ENCODE measurements around the gene LRAT.

The LRAT gene

DNA sequence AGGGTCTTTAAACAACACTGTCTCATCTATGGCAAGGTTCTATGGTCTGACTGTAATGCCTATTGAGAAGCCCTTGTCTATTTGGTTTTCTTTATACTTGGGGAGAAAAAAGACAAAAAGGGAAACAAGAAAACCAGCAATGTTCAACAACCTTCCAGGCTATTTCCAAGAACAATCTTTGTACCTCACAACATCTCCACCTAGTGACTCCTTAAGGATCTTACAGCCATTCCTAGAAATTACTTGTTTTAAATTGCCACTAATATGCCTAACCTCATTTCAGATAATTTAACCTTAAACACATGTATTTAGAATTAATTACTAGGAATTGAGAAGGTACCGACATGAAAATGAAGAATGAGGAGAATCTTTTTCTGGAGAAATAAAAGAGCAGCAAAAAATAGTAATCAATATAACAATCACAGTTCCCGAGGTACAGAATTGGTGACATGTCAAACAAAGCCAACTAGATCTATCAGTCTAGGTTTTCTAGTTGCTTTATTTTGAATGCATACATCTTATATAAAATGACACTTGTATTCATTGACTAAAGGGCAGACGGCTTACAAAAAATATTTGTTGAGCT, 35.7 kb downstream of the LRAT start:
- DNase-seq: peak; percentile 45

DNA sequence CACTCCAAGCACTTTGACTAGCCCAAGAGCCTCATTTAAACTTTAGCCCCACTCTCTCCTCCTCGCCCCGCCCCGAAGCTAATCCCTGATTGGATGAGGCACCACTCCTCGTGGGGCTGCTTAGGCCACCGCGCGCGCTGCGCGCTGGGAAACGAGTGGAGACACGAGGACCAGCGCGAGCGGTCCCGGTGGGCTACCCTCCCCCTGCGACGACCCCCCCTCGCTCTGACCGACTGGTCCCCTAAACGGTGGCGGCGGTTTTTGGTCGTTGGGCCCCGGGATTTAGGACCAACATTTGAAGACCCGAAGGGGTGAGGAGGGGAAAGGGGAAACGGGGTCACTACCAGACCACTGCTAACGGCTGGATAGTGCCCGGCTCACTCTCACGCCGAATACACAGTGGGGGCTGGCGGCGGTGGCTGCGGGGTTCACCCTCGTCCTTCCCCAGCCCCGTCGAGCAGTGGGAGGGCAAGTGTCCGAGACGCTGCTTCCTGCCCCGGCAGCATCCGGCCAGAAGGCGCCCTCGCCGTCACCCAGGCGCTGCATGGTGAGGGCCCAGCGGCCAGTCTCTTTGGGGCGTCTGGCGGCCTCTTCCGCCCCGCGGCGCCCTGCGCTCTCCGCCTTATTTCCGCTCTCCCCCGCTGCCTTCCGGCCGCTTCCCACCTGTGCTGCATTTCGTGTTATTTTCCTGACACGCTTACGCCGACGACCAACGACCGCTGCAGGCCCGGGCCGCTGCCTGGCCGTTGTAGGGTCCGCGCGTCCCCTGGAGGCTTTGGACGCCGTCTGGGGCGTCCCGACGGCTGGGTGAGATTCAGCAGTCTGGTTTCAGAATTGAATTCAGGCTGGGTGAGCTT, 37.6 kb downstream of the LRAT start, which contains the start of gene RBM46:
Gene RBM46 (plus strand): TSS at position 147 of the 857 bp plus-strand sequence. CDS start 15,481 bp downstream, outside the sequence.
- DNase-seq: no peak

DNA sequence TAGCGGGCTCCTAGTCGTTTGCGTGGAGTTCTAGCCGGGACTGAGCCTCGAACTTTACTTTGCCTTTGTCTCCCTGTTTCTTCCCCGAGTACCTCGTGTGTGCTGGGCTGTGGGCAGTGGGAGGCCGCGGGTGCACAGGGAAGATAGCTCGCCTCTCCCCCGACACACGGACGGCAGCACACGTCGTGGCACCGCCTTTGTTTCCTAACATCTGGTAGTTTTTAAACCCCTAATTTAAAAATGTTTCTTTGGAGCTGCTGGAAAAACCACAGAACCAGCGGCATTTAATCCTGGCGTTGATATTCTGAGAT, 38.1 kb downstream of the LRAT start:
- no peak for DNase-seq
